SK-N-MC (cell line): ENCODE results near the gene CHD8.

Source experiments
- EZH2 ChIP-seq: fragments of 200-600 bp; sonication (generic); IDR thresholded peaks from one replicate; pipeline ENCODE4 v1.6.1; 2017; ENCODE audit warnings: antibody characterized with exemption
- POLR2AphosphoS5 ChIP-seq: IDR thresholded peaks from 2 replicates; pipeline ENCODE4 v1.6.1; 2012; ENCODE audit warnings: mild to moderate bottlenecking, low read depth, low read length, borderline replicate concordance

- no peak for TF ChIP-seq EZH2
- no peak for TF ChIP-seq POLR2AphosphoS5
Measured at GRCh38 chr14:21405097-21405496, 50.8 kb downstream of the CHD8 start.
